Ascending aorta (tissue), 2 donors: Measurements from ENCODE around the gene KHDRBS1. TPM values are rescaled to one million over a fixed set of nuclear protein-coding genes. Genes with fewer than 3 reads are reported as not detected.
"Not testable (repeated sequence)": the region's sequence is repeated elsewhere in the genome, so short reads cannot be mapped to it uniquely, and the experiment has no call there.

Source experiments
- DNase-seq, 2 donors: peaks; one replicate each; pipeline ENCODE4 v3.0.0-alpha.2; 2019; ENCODE audit warnings: low spot score in 2 of 2
- H3K27ac ChIP-seq, 2 donors: fragments of 200-600 bp; sonication (generic); one replicate each; pipeline ENCODE4 v1.5.1; 2016 to 2017; ENCODE audit warnings: mild to moderate bottlenecking in 1 of 2
- H3K27me3 ChIP-seq: fragments of 200-600 bp; sonication (generic); one replicate; pipeline ENCODE4 v1.5.1; 2017
- H3K36me3 ChIP-seq, 2 donors: fragments of 200-600 bp; sonication (generic); one replicate each; pipeline ENCODE4 v1.5.1; 2016
- H3K4me1 ChIP-seq, 2 donors: fragments of 200-600 bp; sonication (generic); one replicate each; pipeline ENCODE4 v1.5.1; 2016 to 2017; ENCODE audit warnings: mild to moderate bottlenecking in 1 of 2
- H3K4me3 ChIP-seq, 2 donors: fragments of 200-600 bp; sonication (generic); one replicate each; pipeline ENCODE4 v1.5.1; 2016 to 2017; ENCODE audit warnings: mild to moderate bottlenecking in 1 of 2
- H3K9me3 ChIP-seq, 2 donors: fragments of 200-600 bp; sonication (generic); one replicate each; pipeline ENCODE4 v1.5.1; 2016
- CTCF ChIP-seq, 3 experiments: fragments of 200-600 bp in 2 of 3; fragments of 450-650 bp in 1 of 3; sonication (generic) in 2 of 3; IDR thresholded peaks; one replicate each; pipeline ENCODE4 v1.5.1; 2016 to 2019; ENCODE audit warnings: antibody characterized with exemption in 3 of 3, mild to moderate bottlenecking in 1 of 3, moderate library complexity in 1 of 3
- intact Hi-C: fragments of 100-400 bp; cut with DNase I; formaldehyde crosslinking; loops from one replicate; pipeline ENCODE4 v1.15.1; 2023
- total RNA-seq: library from RNA; depleted of rRNA; stranded (reverse); fragments of >200 nt; gene quantifications from one replicate; pipeline ENCODE4 v1.1.0, GENCODE V29; 2016

KHDRBS1 gene
- total RNA-seq, 1 donor from 2014 or later: 120 TPM

- no peak for TF ChIP-seq CTCF (IDR thresholded peaks at IDR 0.05)
- Histone ChIP-seq H3K9me3 (no peaks in the 10 kb centered on the region), H3K4me3 (peak overlapping the region; percentile 96 to 99), H3K36me3 (no peaks in the 10 kb centered on the region), H3K27me3 (no peaks in the 10 kb centered on the region), H3K4me1 (peaks cover 9 to 36% of the 10 kb centered on the region in 2 donors), H3K27ac (peak overlapping the region; percentile 98 to 100)
- DNase-seq: no peak
- intact Hi-C loops: loop anchor here (10.0 kb wide), 1 partner anchor 160 kb away; the partner anchor contains the start of gene TXLNA
Observed at GRCh38 chr1:32014948-32015273, 1.2 kb downstream of the KHDRBS1 start.

GRCh38 chr1:32020339-32020738, 6.7 kb downstream of the KHDRBS1 start:
- Histone ChIP-seq H3K4me3 (no peak overlapping the region), H3K4me1 (peaks cover 8 to 51% of the 10 kb centered on the region in 2 donors)
- DNase-seq: no peak

GRCh38 chr1:32021574-32022018, 7.9 kb downstream of the KHDRBS1 start:
- H3K27me3 ChIP-seq, H3K36me3 ChIP-seq, H3K9me3 ChIP-seq, H3K4me3 ChIP-seq, H3K27ac ChIP-seq, intact Hi-C loops, DNase-seq: not testable (repeated sequence)
- peaks cover 3 to 42% of the 10 kb centered on the region in 2 donors for H3K4me1 ChIP-seq

More at GRCh38 chr1:32020339-32020738, 6.7 kb downstream of the KHDRBS1 start:
- no peaks in the 10 kb centered on the region for H3K27me3 ChIP-seq
- intact Hi-C loops: no loop called here
- H3K36me3 ChIP-seq: peaks cover 3 to 6% of the 10 kb centered on the region in 2 donors
- H3K27ac ChIP-seq: peak overlapping the region in 1 of 2 donors; percentile 39
- no peak for TF ChIP-seq CTCF (IDR thresholded peaks at IDR 0.05)
- no peaks in the 10 kb centered on the region for H3K9me3 ChIP-seq

- Histone ChIP-seq H3K4me1 (peaks cover 3 to 39% of the 10 kb centered on the region in 2 donors), H3K27me3 (no peaks in the 10 kb centered on the region), H3K9me3 (no peaks in the 10 kb centered on the region), H3K4me3 (no peak overlapping the region), H3K36me3 (peaks cover 6 to 7% of the 10 kb centered on the region in 2 donors), H3K27ac (peak overlapping the region in 1 of 2 donors; percentile 47)
- intact Hi-C loops: no loop called here
- DNase-seq: no peak
- TF ChIP-seq CTCF (IDR thresholded peaks at IDR 0.05): no peak
Observed at GRCh38 chr1:32023351-32023750, 9.7 kb downstream of the KHDRBS1 start.

GRCh38 chr1:32025515-32025914, 11.8 kb downstream of the KHDRBS1 start:
- no peak for TF ChIP-seq CTCF (IDR thresholded peaks at IDR 0.05)
- Histone ChIP-seq H3K4me1 (peaks cover 3 to 21% of the 10 kb centered on the region in 2 donors), H3K4me3 (no peak overlapping the region), H3K27me3 (no peaks in the 10 kb centered on the region), H3K9me3 (no peaks in the 10 kb centered on the region), H3K27ac (peak overlapping the region in 1 of 2 donors; percentile 25), H3K36me3 (peaks cover 6 to 7% of the 10 kb centered on the region in 2 donors)
- intact Hi-C loops: no loop called here
- no peak for DNase-seq

GRCh38 chr1:32028746-32029145, 15.1 kb downstream of the KHDRBS1 start:
- no peak for TF ChIP-seq CTCF (IDR thresholded peaks at IDR 0.05)
- Histone ChIP-seq H3K36me3 (peaks cover 8 to 14% of the 10 kb centered on the region in 2 donors), H3K27ac (no peak overlapping the region), H3K4me3 (no peak overlapping the region), H3K9me3 (no peaks in the 10 kb centered on the region), H3K4me1 (peaks cover 6 to 31% of the 10 kb centered on the region in 2 donors), H3K27me3 (no peaks in the 10 kb centered on the region)
- intact Hi-C loops: no loop called here
- DNase-seq: no peak
